NCI-H69 (cell line): ENCODE data around the gene UNC119.

Experiments
- DNase-seq: peaks from one replicate; lab custom pipeline; 2025; lab: John Stamatoyannopoulos, UW

Gene UNC119

GRCh38 chr17:28498652-28499363 is 53.6 kb downstream of the UNC119 start:
- no peak for DNase-seq

GRCh38 chr17:28497931-28498330 is 54.5 kb downstream of the UNC119 start:
- DNase-seq, result no peak
